NCI-H510A (cell line): ENCODE results near the gene TINCR.
"Not testable (repeated sequence)": the region's sequence is repeated elsewhere in the genome, so short reads cannot be mapped to it uniquely, and the experiment has no call there.

Source experiments
- DNase-seq: peaks from one replicate; lab custom pipeline; 2025; lab: John Stamatoyannopoulos, UW

The TINCR gene

DNA sequence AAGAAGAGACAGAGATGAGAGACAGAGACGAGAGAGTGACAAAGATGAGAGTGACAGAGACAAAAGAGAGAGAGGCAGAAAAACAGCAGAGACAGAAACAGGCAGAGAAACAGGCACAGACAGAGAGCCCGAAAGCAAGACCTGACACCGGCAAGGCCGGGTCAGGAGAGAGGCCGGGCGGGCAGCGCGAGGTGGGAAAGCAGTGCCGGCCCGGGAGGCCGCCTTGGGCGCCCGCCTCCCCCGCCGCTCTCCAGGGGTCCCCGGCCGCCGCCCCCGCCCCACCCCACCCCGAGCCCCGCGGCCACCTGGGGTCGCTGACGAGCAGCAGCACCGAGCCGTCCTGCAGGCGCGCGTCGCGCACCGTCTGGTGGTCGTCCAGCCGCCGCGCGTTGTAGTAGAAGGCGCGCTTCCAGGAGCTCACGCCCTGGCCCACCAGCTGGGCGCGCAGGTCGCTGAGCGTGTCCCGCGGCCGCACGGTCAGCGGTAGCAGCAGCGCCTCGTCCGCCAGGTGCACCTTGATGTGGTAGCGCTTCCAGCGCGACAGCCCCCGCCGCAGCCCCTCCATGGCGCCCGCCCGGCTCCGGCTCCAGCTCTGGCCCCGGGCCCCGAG lies at the start of gene TINCR:
TINCR (minus strand) TSS at position 594 of the 610 bp plus-strand sequence.
- no peak for DNase-seq

DNA sequence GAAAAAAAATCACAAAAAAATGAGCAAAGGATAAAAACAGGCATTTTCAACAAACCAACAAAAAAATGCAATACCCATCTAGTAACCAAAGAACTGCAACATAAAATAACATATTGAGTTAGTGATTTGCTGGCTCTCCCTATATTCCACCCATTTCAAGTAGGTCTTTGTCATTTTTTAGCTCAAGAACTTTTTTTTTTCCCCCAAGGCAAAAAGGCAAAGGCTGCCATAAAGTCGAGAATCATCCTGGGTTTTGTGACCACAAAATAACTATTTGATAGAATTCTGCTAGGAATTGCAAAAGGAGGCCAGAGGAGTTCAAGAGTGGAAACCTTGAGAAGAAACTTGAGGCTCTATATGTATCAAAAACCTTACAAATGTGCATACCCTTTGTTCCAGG lies 49.3 kb upstream of the TINCR start:
- no peak for DNase-seq

DNA sequence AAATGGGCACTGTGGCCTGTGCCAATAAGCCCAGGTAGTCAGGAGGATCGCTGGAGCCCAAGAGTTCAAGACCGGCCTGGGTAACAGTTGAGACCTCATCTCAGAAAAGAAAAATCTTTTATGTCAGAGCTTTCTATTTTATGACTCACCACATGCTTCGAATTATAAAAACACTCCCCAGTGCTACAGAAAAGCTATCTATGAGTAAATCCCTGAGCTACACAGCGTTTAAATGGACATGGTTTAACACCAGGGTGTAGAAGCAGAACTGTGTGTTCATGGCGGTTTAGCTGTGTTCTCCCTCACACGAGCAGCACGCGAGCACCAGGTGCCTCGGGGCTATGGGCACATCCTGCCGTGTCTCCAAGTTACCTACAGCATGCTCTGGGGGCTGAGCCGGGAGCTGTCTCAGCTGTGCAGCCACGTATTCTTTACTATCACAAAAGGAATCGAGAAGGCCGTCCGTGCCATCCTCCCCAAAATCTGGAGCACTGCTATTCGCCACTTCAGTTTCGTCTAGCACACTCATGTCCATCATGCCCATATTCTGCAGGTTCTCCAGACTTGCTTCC lies 48.1 kb upstream of the TINCR start:
- no peak for DNase-seq

DNA sequence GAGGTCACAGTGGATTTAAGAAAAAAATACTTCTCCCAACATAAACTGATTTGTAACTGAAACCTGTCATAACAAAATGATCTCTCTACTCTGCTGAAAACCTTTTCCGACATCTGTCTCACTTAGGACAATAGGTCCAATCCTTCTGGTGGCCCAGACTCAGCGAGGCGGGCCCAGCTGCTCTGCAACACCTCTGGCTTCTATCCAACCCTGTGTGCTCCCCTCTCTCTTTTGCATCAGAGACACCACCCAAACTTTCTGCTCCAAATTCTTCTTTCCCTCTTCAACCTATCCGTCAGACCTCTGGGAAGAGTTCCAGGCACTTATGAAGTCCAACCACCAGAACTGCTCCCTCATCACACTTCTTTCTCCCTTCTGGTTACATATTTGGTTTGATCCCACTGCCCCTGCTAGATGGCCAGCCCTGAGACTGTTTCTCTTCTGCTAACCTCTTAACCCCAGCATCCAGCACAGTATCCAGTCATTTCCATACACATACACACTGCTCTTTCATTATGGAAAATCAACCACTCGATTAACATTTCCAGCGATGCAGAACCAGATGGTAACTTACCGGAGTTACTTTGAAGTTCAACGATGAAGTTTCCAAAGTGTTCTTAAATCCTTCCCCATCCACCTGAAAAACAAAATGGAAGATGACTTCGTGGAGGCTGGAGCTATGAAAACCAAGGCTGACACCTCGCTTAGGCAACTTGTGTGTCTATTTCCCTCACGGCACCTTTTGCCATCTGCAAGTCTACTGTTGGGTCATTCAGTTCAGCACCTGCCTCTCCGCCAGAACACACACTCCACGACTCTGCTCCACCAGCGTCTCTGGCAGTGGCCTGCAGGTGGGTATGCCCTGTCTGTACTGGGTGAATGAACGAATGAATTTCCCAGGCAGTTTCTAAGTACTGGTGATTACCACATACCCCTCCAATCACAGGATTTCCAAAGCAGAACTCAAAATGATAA lies 45.4 kb upstream of the TINCR start:
- DNase-seq: no peak

DNA sequence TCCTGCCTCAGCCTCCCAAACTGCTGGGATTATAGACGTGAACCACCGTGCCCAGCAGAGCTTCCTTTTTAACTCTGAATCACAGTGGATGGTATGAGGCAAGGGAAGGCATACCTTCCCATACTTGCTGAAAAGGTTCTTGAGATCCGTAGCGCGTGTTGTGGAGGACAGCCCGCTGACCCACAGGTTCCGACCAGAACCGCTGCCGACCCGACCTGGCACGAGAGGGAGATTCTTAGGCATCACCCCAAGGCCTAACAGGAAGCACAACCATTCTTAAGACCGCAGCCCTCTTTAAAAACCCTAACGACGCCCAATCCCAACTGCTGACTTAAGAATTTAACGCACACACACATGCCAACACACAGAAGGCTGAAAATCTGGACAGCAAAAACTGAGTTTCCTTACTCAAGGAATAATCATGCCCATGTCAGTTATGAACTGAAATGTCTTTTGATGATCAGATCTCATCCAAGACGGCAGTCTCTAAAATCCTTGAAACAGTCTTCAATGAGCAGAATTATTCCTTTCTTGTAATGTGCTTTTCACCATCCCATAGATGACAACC lies 42.2 kb upstream of the TINCR start:
- DNase-seq: no peak

DNA sequence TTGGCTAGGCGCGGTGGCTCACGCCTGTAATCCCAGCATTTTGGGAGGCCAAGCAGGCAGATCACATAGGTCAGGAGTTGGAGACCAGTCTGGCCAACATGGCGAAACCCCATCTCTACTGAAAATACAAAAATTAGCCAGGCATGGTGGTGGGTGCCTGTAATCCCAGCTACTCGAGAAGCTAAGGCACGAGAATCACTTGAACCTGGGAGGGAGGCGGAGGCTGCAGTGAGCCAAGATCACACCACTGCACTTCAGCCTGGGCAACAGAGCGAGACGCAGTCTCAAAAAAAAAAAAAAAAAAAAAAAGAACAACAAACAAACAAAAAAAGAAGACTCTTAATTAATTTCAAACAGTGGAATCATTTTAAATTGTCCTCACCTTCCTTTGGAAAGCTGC lies 41.0 kb upstream of the TINCR start:
- DNase-seq: not testable (repeated sequence)

DNA sequence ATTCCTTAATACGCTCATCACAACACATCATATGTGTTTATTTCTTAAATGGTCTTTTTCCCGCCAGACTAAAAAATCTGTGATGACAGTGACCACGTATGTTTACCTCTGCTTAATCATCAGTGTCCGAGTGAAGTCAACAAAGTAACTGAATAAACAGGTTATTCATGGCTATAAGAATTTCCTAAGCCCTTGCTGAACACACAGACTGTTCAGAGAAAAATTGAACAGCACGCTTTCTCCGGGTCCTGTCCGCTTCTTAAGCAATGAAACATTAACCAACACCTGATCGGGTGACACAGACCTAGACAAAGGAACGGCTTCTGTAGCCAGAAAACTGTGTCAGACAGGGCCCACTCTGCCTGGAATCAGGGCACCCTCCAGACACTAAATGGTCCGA lies 40.5 kb upstream of the TINCR start:
- DNase-seq: no peak

DNA sequence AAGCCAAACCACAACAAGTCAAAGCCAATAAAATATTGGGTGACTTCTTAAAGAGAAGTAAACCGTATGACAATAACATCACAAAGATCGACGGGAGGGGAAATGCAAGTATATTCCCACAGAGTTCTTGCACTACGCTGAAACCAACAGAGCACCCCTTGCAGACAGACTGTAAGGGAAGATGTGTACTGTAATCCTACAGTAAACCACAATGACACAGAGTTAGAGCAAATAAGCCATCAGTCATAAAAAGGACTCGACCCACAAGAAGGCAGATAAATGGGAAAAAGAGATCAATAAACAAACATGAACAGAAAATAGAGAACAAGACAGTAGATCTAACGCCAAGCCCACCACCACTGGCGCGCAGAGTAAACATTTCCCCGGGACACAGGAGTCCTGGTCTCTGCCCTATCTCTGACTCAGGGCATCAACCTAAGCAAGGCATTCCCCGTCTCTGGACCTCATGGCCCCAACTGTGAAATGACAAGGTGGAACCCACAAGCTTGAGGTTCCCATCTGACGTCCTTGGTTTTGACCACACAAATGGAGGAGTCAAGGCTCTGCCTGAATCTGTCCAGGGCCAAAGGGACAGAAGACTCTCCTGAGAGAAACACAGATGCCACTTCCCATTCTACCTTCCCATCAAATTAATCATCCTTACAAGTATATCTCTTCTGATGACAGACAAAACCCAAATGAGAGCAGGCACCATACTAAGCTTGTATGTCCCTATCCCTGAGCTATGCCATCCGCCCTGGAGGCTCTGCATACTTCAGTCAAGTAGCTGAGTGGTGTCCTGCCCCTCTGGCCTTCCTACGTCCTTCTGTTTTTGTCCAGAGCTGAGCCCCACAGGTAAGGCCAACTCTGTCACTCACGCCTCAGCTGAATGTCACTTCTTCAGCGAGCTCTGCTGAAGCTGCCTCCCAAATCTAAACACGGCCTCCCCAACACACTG lies 39.8 kb upstream of the TINCR start:
- no peak for DNase-seq

DNA sequence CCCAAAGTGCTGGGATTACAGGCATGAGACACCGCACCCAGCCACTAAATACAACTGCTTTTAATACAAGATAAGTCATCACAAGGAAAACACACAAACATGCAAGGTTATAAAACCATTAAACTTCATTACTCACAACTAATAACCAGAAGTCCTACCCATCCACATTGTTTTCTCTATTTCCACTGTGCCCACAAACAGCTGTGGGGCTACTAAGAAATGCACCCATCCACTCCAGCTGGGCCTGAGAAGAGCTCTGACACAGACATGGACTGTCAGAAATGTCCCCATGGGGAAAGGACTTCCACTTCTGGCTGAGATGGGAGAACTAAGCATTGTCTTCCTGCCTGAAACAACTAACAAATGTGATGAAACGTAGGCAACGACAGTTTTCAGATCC lies 37.6 kb upstream of the TINCR start:
- no peak for DNase-seq

DNA sequence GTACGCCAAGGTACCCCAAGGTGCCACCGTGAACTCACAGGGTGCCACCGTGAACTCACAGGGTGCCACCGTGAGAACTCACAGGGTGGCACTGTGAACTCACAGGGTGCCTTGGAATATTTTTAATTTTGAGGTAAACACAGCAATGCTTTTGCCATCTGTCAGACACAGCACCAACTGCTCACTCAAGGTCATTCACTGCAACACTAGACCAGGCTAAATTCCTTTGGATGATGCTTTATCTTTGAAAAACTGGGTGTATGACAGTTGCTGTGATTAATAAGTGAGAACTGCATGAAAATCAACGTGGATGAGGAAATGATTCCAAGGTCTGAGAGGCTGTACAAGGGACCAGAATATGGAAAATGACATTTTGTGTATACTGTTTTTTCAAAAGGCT lies 35.9 kb upstream of the TINCR start:
- DNase-seq: no peak

DNA sequence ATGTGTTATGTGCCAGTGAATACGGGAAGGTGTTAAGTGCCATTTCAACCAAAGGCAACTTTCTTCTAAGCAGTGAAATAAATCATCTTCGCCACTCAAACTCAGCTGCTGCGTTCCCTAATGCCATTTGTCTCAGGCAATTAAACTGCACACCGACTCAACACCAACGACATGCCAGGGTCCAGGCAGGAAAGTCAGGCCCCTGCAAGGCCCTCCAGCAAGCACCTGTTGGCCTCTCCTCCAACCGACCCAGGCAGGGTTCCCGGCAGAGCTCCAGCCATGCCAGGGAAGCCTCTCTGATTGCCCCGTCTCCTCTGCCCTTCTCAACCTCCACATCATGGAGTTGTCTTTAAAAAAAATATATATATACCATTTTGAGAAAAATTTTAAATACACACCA lies 33.0 kb upstream of the TINCR start:
- no peak for DNase-seq

DNA sequence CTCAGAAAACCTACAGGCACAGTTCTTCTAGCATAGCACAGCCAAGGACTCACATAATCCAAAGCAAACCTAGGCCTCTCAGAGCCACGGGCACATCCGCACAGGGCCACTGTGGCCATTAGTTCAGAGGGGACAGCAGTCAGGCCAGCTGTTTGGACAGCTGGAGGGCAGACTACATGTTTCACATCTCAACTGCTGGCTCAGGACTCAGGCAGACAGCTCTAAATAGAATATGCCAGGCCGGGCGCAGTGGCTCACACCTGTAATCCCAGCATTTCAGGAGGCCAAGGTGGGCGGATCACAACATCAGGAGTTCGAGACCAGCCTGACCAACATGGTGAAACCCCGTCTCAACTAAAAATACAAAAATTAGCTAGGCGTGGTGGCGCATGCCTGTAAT lies 28.0 kb upstream of the TINCR start:
- DNase-seq: no peak

DNA sequence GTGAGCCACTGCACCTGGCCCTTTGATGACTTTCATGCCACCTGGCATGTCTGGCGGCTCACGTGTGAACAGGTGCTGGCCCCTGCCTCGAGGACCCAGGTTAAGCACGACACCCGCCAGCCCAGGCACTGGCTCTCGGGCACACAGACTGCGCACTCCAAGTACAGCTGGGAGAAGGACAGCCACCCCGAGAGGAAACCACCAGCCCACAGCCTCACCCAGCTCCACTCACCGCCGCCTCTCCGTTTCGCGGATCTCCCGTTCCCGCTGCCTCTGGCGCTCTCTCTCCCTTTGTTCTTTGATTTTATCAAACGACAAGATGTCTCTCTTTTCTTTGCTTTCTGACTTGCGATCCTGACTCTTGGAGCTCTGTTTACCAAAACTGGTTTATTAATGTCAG lies 27.4 kb upstream of the TINCR start:
- peak; percentile 95 for DNase-seq

DNA sequence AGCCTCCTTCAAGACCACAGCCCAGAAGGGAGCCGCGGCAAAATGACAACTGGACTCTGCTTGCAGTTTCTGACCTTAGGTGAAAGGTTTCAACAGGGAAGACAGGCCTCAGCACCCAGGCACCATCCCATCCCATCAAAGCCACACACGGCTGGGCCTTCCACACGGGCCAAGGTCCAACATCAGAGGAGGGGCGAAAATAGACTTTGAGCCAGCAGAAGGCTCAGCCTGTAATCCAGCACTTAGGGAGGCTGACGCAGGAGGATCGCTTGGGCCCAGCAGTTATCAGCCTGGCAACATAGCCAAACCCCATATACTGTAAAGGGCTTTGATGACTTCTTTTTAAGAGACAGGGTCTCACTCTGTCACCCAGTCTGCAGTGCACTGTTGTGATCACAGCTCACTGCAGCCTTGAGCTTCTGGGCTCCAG lies 26.8 kb upstream of the TINCR start:
- DNase-seq: no peak

DNA sequence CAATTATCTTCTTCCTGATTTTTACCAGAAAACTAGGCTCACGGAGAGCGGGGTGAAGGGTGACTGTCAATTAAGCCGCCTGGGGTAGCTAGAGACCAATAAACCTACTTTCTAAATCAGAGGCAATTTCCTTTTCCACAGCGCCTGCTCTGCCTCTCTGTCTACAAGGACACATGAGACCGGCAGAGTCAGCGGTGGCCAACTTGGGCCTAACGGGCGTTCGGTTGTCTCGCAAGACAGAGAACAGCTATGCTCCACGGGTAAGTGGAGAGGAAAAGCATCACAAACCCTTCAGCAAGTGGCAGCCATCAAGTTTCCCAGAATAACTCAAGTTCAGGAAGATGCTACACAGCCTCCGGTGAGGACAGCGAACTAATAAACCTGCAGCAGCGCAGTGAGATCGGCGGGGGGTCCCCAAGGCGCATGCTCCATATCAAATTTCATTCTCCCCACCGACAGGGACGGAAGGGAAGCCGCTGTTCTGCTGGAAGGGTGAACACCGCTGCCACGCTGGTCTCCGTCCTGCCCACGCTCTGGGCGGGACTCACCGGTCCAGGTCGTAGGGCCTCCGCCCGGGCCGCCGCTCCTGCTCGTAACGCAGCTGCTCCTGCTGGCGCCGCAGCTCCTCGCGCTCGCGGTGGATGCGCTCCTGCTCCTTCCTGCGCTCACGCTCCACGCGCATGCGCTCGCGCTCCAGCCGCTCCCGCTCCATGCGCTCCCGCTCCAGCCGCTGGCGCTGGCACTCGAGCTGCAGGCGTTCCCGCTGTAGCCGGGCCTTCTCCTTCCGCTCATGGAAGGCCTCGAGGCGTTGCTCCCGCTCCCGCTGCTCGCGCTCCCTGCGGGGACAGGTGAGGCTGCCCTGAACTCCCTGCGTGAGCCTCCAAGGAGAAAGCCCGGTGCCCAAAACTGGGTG lies 25.8 kb upstream of the TINCR start:
- no peak for DNase-seq

DNA sequence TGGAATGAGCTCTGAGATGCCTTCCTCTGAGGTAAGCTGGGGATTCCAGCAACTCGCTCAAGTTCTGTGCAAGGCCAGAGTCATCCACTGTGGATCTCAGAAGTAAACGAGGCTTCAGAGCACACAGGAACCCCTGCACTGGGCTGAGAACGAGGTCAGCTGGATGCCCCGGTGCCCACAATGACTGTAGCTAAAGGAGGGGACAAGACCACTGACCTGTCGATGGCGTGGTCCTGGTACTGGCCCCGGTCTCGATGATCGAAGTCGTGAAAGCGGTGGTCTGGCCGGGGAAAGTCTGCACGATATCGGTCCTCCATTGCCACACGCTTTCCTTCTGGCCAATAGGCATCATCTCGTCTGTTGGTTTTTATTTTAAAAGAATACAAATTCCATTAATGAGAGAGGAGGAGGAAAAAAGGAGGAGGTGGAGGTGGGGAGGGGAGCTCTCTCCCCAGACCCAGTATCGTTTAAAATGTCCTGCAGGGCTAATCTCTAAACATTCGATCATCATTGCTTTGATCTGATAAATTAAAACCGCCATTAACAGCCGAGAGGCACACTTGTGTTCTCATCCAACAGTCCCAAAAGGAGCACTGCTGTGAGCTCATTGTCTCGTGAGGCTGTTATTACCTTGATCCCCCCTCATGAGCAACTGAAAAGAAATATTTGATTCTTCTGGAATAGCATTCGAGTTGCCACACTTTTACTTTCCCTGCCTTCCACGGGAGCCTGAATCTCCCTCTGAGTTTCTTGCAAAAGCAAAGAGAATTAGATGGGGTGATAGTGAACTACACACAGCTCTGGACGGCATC lies 25.0 kb upstream of the TINCR start:
- DNase-seq: no peak

DNA sequence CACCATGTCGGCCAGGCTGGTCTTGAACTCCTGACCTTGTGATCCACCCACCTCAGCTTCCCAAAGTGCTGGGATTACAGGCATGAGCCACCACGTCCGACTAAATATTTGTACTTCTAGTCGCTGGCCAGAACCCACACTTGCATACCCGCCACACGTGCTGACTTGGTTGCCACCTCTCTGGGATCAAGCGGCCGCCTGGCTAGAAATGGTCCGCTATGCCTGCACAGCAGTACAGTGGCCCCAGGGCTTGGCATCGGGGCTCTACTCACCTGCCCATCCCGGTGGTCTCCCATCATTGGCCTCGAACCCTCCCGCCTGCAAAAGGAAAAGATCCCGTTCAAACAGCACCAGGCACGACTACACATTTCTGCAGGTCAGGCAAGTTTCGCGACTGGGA lies 23.7 kb upstream of the TINCR start:
- no peak for DNase-seq

DNA sequence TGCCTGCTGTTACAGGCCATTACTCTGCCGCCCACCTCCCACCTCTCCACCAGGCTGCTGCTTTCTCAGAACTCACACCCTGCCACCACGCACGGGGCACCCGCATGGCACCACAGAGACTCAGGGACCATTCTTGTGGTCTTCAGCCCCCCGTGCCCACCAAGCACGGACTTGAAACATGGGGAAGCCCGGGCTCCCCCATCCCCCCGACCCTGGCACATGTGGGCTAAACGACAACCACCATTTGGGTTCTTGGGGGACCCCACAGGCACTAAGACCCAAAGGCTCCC lies 23.1 kb upstream of the TINCR start:
- DNase-seq: no peak

DNA sequence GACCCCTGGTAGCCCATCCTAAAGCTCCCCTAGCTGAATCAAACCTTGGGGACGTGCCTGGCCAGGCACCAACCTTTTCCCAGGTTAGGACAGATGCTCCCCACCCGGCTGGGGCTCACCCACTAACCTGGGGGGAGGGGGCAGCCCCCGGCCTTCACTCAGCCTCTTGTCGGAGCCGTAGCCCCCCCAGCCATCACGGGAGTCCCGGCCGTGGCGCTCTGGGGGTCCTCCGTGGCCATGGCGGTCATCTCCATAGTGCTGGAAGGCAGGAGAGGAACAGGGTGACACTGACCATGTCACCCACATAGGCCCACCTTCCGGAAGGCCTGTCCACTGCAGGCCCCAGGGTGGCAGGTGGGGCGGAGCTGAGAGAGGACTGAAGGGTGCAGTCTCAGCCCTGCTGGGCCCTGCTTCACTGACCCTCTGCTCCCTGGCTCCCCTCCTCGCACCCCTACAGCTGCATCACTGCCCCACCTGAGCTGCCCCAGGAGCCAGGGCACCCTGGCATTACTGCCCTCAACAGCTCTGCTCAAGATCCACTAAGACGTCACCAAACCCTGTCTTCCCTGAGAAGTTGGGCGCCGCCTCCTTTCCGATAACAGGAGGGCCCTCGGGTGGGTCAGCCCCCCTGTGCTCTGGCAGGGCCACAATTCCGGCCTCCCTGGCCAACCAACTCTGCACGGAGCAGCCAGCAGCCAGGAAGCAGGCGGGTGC lies 22.6 kb upstream of the TINCR start:
- DNase-seq: no peak
